ENCODE measurements around the gene CKS2.

DNA sequence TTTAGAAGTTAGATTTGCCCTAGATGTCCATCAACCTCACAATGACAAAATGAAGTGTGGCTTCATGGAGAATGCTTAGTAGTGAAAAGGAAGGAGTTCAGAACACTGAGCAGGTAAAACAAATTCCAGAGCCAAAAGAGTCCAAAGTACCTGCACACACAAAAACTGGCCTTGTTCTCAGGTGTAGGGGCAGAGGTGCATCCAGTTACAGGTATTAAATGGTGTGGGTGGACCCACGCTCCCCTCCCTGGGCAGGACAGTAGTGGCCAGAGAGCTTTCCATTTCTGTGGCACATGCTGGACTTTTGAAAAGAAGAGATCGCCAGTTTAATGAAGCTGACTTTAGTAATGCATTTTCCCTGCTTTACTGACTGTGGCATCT is 54.5 kb downstream of the CKS2 start:
- TF ChIP-seq, protein P1, sequence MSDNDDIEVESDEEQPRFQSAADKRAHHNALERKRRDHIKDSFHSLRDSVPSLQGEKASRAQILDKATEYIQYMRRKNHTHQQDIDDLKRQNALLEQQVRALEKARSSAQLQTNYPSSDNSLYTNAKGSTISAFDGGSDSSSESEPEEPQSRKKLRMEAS (CRISPR knock-in tag; IDR thresholded peaks at IDR 0.05), result no peak
- TF ChIP-seq ESRRA (CRISPR knock-in tag; IDR thresholded peaks at IDR 0.05; ENCODE audit: borderline replicate concordance) (no peak), ELF4 (CRISPR knock-in tag; IDR thresholded peaks at IDR 0.05; ENCODE audit: low read depth) (no peak)
- TF ChIP-seq, protein P2, sequence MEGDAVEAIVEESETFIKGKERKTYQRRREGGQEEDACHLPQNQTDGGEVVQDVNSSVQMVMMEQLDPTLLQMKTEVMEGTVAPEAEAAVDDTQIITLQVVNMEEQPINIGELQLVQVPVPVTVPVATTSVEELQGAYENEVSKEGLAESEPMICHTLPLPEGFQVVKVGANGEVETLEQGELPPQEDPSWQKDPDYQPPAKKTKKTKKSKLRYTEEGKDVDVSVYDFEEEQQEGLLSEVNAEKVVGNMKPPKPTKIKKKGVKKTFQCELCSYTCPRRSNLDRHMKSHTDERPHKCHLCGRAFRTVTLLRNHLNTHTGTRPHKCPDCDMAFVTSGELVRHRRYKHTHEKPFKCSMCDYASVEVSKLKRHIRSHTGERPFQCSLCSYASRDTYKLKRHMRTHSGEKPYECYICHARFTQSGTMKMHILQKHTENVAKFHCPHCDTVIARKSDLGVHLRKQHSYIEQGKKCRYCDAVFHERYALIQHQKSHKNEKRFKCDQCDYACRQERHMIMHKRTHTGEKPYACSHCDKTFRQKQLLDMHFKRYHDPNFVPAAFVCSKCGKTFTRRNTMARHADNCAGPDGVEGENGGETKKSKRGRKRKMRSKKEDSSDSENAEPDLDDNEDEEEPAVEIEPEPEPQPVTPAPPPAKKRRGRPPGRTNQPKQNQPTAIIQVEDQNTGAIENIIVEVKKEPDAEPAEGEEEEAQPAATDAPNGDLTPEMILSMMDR (IDR thresholded peaks at IDR 0.05), result no peak
